Activated naive CD8-positive, alpha-beta T cell (primary cell): ENCODE measurements around the gene ATP5IF1.

Experiments used
- H3K27ac Mint-ChIP-seq: one replicate; pipeline ENCODE4 v1.8.0; 2021; ENCODE audit warnings: mixed read lengths
- H3K27me3 Mint-ChIP-seq: one replicate; pipeline ENCODE4 v1.8.0; 2021; ENCODE audit warnings: mixed read lengths
- H3K36me3 Mint-ChIP-seq: one replicate; pipeline ENCODE4 v1.8.0; 2021; ENCODE audit warnings: mixed read lengths
- H3K4me1 Mint-ChIP-seq: one replicate; pipeline ENCODE4 v1.8.0; 2021; ENCODE audit warnings: low read depth, mixed read lengths
- H3K4me3 Mint-ChIP-seq: one replicate; pipeline ENCODE4 v1.8.0; 2021; ENCODE audit warnings: mild to moderate bottlenecking, mixed read lengths
- H3K9me3 Mint-ChIP-seq: one replicate; pipeline ENCODE4 v1.8.0; 2021; ENCODE audit warnings: low read depth, mixed read lengths

Gene ATP5IF1

DNA sequence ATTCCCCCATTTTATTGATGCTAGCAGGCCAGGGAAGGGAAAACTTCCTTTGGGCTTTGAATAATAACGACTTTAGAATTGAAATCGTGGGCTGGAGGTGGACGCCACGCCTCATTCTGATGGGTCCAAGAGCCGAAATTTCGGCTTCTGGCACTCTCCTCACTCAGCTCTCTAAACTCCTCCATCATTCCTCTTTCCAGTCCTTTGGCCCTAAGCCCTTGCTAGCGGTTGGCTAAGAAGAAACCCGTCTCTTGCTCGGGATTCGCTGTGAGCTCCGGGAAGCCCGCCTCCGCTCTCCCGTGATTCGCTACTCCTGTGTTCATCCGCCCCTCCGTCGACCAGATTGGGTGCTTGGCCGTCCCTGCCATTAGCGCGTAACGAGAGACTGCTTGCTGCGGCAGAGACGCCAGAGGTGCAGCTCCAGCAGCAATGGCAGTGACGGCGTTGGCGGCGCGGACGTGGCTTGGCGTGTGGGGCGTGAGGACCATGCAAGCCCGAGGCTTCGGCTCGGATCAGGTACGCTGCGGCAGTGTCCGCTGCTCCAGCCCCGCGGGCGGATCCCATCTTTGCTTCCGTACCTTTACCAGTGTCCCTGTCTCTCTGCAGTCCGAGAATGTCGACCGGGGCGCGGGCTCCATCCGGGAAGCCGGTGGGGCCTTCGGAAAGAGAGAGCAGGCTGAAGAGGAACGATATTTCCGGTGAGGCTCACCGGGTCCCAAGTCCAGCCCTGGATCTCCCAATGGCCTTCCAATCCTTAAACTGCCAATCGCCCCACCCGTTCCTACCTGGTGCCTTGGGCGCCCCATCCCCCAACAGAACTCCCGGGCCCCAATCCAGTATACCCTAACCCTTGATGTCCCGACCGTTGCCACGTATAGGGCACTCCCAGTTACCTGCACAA lies at the start of gene ATP5IF1:
TSS of gene ATP5IF1 (plus strand) at position 370 of the 901 bp plus-strand sequence. CDS start at position 430, 60 bp downstream.
- no peaks in the 10 kb centered on the region for H3K9me3 Mint-ChIP-seq

DNA sequence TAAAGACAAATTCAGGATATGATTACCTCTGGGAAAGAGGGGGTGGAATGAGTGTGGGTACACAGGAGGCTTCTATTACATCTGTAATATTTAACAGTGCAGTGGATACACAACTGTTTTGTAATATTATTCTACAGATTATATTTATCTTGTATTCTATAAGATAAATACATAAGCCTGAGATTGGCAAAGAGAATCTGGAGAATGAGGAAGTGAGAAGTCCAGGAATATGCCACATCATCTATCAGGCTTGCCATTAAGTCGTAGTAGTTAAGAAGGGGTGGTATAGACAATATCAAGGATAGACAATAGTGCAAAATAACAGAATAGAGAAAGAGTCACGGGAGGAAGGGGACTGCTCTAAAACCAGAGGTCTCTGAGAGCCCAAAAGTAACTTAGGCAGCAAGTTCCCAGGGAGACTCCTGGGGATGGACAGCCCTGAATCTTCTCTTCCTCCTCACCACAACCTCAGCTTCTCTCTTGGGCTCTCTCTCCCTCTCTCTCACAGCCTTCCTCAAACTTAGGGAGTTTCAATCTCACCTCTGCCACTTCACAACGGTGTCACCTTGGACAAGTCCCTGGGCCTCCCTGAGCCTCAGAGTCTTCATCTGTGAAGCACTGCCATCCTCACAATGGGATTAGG lies 45.5 kb upstream of the ATP5IF1 start:
- Mint-ChIP-seq H3K9me3 (no peaks in the 10 kb centered on the region), H3K27ac (no peak overlapping the region), H3K27me3 (no peaks in the 10 kb centered on the region), H3K36me3 (peaks cover 10% of the 10 kb centered on the region), H3K4me1 (no peaks in the 10 kb centered on the region), H3K4me3 (no peak overlapping the region)

More for the DNA sequence above, at the start of gene ATP5IF1:
- no peak within 1 kb of the TSS for H3K27ac Mint-ChIP-seq
- peaks cover 23% of the 10 kb centered on the region for H3K4me1 Mint-ChIP-seq
- H3K4me3 Mint-ChIP-seq, result no peak within 1 kb of the TSS
- no peaks in the 10 kb centered on the region for H3K36me3 Mint-ChIP-seq
- H3K27me3 Mint-ChIP-seq, result no peaks in the 10 kb centered on the region

- no peaks in the 10 kb centered on the region for H3K4me1 Mint-ChIP-seq
- no peak overlapping the region for H3K27ac Mint-ChIP-seq
- H3K4me3 Mint-ChIP-seq, result no peak overlapping the region
- no peaks in the 10 kb centered on the region for H3K27me3 Mint-ChIP-seq
- H3K36me3 Mint-ChIP-seq, result peaks cover 10% of the 10 kb centered on the region
- H3K9me3 Mint-ChIP-seq, result no peaks in the 10 kb centered on the region
These were observed 44.8 kb upstream of the ATP5IF1 start for GRCh38 chr1:28190996-28191645.

- Mint-ChIP-seq H3K27ac (no peak overlapping the region), H3K4me3 (no peak overlapping the region), H3K9me3 (no peaks in the 10 kb centered on the region), H3K27me3 (no peaks in the 10 kb centered on the region), H3K36me3 (peaks cover 12% of the 10 kb centered on the region), H3K4me1 (peaks cover 10% of the 10 kb centered on the region)
These were observed 42.2 kb upstream of the ATP5IF1 start for GRCh38 chr1:28193701-28194161.

GRCh38 chr1:28194326-28195035 lies 41.4 kb upstream of the ATP5IF1 start:
- Mint-ChIP-seq H3K4me1 (peaks cover 18% of the 10 kb centered on the region), H3K36me3 (peaks cover 20% of the 10 kb centered on the region), H3K9me3 (peaks cover 4% of the 10 kb centered on the region), H3K27me3 (no peaks in the 10 kb centered on the region), H3K4me3 (no peak overlapping the region), H3K27ac (no peak overlapping the region)

DNA sequence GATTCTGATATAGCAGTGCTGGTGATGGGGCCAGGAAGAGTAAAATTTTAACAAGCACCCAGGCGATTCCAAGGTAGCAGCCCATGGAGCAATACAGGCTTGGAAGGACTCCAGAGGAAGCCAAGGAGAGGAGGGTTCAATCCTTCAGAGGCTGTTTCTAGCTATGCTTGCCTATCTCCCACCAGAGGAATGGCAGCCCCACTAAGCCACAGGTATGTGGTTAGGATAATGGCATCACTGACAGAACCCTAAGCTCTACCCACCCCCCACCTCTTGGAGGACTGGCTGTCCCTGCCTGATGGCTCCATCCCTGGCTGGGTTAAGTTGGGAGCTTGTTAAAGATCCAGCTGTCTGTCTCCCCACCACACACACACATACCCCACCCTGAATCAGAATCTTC lies 40.1 kb upstream of the ATP5IF1 start:
- Mint-ChIP-seq H3K36me3 (peaks cover 31% of the 10 kb centered on the region), H3K4me3 (no peak overlapping the region), H3K27me3 (no peaks in the 10 kb centered on the region), H3K27ac (no peak overlapping the region), H3K9me3 (peaks cover 5% of the 10 kb centered on the region), H3K4me1 (peaks cover 30% of the 10 kb centered on the region)

DNA sequence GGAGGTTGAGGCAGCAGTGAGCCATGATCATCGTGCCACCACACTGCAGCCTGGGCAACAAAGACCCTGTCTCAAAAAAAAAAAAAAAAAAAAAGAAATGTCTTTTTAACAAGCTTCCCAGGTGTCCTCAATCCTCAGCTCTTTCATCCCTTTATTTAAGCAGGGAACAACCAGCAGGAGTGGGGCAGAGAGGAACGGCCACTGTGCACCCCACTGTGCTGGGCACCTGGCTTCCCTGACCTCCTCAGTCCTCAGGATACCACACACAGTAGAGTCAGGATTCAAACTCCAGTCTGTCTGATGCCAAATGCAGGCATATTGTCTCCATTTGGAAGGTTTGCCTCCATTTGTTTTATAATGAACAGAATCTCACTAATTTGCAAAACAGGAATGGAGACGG lies 39.6 kb upstream of the ATP5IF1 start:
- Mint-ChIP-seq H3K4me1 (peaks cover 35% of the 10 kb centered on the region), H3K4me3 (no peak overlapping the region), H3K36me3 (peaks cover 36% of the 10 kb centered on the region), H3K27me3 (no peaks in the 10 kb centered on the region), H3K9me3 (peaks cover 5% of the 10 kb centered on the region), H3K27ac (no peak overlapping the region)

- H3K9me3 Mint-ChIP-seq, result peaks cover 5% of the 10 kb centered on the region
- peaks cover 36% of the 10 kb centered on the region for H3K36me3 Mint-ChIP-seq
- H3K27ac Mint-ChIP-seq, result no peak overlapping the region
- peak overlapping the region; percentile 23 for H3K4me3 Mint-ChIP-seq
- H3K4me1 Mint-ChIP-seq, result peaks cover 35% of the 10 kb centered on the region
- no peaks in the 10 kb centered on the region for H3K27me3 Mint-ChIP-seq
These were observed 38.1 kb upstream of the ATP5IF1 start for GRCh38 chr1:28197682-28198415.

DNA sequence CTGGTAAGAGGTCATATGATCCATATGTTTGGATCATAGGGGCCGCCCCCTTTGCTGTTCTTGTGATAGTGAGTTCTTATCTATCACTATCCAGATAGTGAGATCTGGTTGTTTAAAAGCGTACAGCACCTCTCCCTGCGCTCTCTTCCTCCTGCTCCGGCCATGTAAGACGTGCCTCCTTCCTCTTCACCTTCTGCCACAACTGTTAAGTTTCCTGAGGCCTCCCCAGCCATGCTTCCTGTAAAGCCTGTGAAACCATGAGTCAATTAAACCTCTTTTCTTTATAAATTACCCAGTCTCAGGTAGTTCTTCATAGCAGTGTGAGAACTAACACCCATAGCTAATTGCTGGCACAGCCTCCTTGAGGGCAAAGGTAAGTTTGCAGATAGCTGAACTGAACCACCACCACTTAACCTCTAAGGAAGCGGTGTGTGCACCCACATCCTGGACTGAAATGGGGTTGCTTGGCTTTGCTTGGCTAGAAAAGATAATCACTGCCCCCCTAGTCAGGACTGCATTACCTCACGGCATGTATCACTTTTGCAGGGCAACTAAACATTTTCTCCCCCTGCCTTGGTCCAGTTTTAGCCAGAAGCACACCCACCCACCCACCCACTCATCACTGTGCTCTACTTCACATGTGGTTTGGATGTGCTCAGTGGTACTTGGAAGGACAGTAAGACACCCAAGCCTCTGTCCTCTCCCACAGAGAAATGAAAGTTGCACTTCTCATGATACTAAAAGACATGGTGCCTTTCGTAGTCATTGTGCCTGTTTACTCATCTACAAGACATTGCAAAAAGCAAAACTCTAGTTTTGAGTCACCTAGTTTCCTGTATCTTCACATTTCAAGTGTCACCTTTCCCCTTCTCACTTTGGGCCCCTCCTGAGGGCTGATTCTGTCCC lies 36.3 kb upstream of the ATP5IF1 start:
- Mint-ChIP-seq H3K27me3 (no peaks in the 10 kb centered on the region), H3K9me3 (peaks cover 5% of the 10 kb centered on the region), H3K36me3 (peaks cover 38% of the 10 kb centered on the region), H3K27ac (peak overlapping the region; percentile 98), H3K4me1 (peaks cover 40% of the 10 kb centered on the region), H3K4me3 (peak overlapping the region; percentile 87)

GRCh38 chr1:28200234-28200873 lies 35.6 kb upstream of the ATP5IF1 start:
- peaks cover 5% of the 10 kb centered on the region for H3K9me3 Mint-ChIP-seq
- H3K4me1 Mint-ChIP-seq, result peaks cover 40% of the 10 kb centered on the region
- no peaks in the 10 kb centered on the region for H3K27me3 Mint-ChIP-seq
- peak overlapping the region; percentile 71 for H3K4me3 Mint-ChIP-seq
- H3K36me3 Mint-ChIP-seq, result peaks cover 39% of the 10 kb centered on the region
- H3K27ac Mint-ChIP-seq, result peak overlapping the region; percentile 89

DNA sequence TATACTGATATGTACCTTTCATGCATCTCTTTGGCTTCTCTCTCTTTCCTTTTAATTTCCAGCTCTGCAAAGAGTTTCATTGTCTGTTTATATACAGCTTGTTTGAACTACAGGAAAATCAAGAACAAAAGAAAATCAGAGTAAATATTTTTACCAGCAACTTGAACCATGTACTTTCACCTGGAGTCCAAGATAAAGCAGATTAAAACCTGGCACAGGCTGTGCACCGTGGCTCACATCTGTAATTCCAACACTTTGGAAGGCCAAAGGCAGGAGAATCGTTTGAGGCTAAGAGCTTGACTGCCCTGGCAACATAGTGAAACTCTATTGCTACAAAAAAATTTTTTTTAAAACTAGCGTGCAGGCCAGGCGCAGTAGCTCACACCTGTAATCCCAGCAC lies 30.7 kb upstream of the ATP5IF1 start:
- Mint-ChIP-seq H3K4me3 (no peak overlapping the region), H3K36me3 (peaks cover 27% of the 10 kb centered on the region), H3K27me3 (no peaks in the 10 kb centered on the region), H3K27ac (no peak overlapping the region), H3K4me1 (peaks cover 17% of the 10 kb centered on the region), H3K9me3 (no peaks in the 10 kb centered on the region)

GRCh38 chr1:28208818-28209441 lies 27.0 kb upstream of the ATP5IF1 start:
- H3K9me3 Mint-ChIP-seq, result no peaks in the 10 kb centered on the region
- H3K4me3 Mint-ChIP-seq, result no peak overlapping the region
- H3K27me3 Mint-ChIP-seq, result no peaks in the 10 kb centered on the region
- peaks cover 10% of the 10 kb centered on the region for H3K36me3 Mint-ChIP-seq
- peaks cover 1% of the 10 kb centered on the region for H3K4me1 Mint-ChIP-seq
- H3K27ac Mint-ChIP-seq, result no peak overlapping the region
